WTC11 (cell line): Measurements from ENCODE around the gene FGF11. TPM values are rescaled to one million over a fixed set of nuclear protein-coding genes. Genes with fewer than 3 reads are reported as not detected.

Experiments
- CREB1 ChIP-seq: sonication (generic); formaldehyde crosslinking; IDR thresholded peaks from 2 replicates; pipeline ENCODE4 v1.8.0; 2023; ENCODE audit warnings: mild to moderate bottlenecking, missing genetic modification reagents
- EMX1 ChIP-seq: fragments of 250-450 bp; sonication (Bioruptor Pico); IDR thresholded peaks from 2 replicates; pipeline ENCODE4 v1.8.0; 2021; ENCODE audit warnings: mild to moderate bottlenecking
- ESRRA ChIP-seq: sonication (generic); formaldehyde crosslinking; IDR thresholded peaks from 2 replicates; pipeline ENCODE4 v1.8.1; 2022; ENCODE audit warnings: mild to moderate bottlenecking, missing genetic modification reagents, borderline replicate concordance
- ETV6 ChIP-seq: sonication (generic); formaldehyde crosslinking; IDR thresholded peaks from 2 replicates; pipeline ENCODE4 v1.8.1; 2022; ENCODE audit warnings: mild to moderate bottlenecking, missing genetic modification reagents
- FOXJ3 ChIP-seq: sonication (generic); formaldehyde crosslinking; IDR thresholded peaks from 2 replicates; pipeline ENCODE4 v1.9.0; 2021; ENCODE audit warnings: missing genetic modification reagents, mild to moderate bottlenecking, borderline replicate concordance
- GABPB1 ChIP-seq: sonication (generic); formaldehyde crosslinking; IDR thresholded peaks from 2 replicates; pipeline ENCODE4 v1.8.1; 2023; ENCODE audit warnings: mild to moderate bottlenecking, missing genetic modification reagents
- GRHL2 ChIP-seq: fragments of 250-450 bp; sonication (Bioruptor Pico); IDR thresholded peaks from 2 replicates; pipeline ENCODE4 v1.8.0; 2022; ENCODE audit warnings: mild to moderate bottlenecking, moderate library complexity; ENCODE audit not compliant: insufficient replicate concordance, severe bottlenecking
- NFATC4 ChIP-seq: fragments of 250-450 bp; sonication (Bioruptor Pico); IDR thresholded peaks from 2 replicates; pipeline ENCODE4 v1.9.0; 2021; ENCODE audit warnings: mild to moderate bottlenecking
- NFE2L1 ChIP-seq: sonication (generic); formaldehyde crosslinking; IDR thresholded peaks from 2 replicates; pipeline ENCODE4 v1.8.1; 2023; ENCODE audit warnings: missing genetic modification reagents
- TCF7 ChIP-seq: sonication (generic); formaldehyde crosslinking; IDR thresholded peaks from 2 replicates; pipeline ENCODE4 v1.8.0; 2022; ENCODE audit warnings: mild to moderate bottlenecking, low read depth, missing genetic modification reagents, moderate library complexity
- ZBTB21 ChIP-seq: sonication (generic); formaldehyde crosslinking; IDR thresholded peaks from 2 replicates; pipeline ENCODE4 v1.8.1; 2023; ENCODE audit warnings: mild to moderate bottlenecking, missing genetic modification reagents, borderline replicate concordance
- ZNF121 ChIP-seq: sonication (generic); formaldehyde crosslinking; IDR thresholded peaks from 2 replicates; pipeline ENCODE4 v1.8.0; 2023; ENCODE audit warnings: missing genetic modification reagents
- ZNF138 ChIP-seq: sonication (generic); formaldehyde crosslinking; conservative IDR thresholded peaks from 2 replicates; pipeline ENCODE4 v1.8.1; 2022; ENCODE audit warnings: mild to moderate bottlenecking, moderate library complexity, missing genetic modification reagents
- ZNF219 ChIP-seq: sonication (generic); formaldehyde crosslinking; IDR thresholded peaks from 2 replicates; pipeline ENCODE4 v1.8.0; 2023; ENCODE audit warnings: missing genetic modification reagents, mild to moderate bottlenecking, borderline replicate concordance
- ZNF232 ChIP-seq: sonication (generic); formaldehyde crosslinking; IDR thresholded peaks from 2 replicates; pipeline ENCODE4 v1.8.0; 2022; ENCODE audit warnings: mild to moderate bottlenecking, missing genetic modification reagents
- ZNF671 ChIP-seq: fragments of 250-450 bp; sonication (Bioruptor Pico); IDR thresholded peaks from 2 replicates; pipeline ENCODE4 v1.8.0; 2021; ENCODE audit warnings: mild to moderate bottlenecking
- total RNA-seq: library from RNA; stranded (reverse); gene quantifications from 3 replicates; pipeline ENCODE4 v1.2.3, GENCODE V29; 2021
- TF ChIP-seq, protein P1 (sequence below): sonication (generic); formaldehyde crosslinking; IDR thresholded peaks from 2 replicates; pipeline ENCODE4 v1.8.1; 2023; ENCODE audit warnings: mild to moderate bottlenecking, missing genetic modification reagents, moderate library complexity
- TF ChIP-seq, protein P2 (sequence below): sonication (generic); formaldehyde crosslinking; IDR thresholded peaks from 2 replicates; pipeline ENCODE4 v1.8.1; 2022; ENCODE audit warnings: missing genetic modification reagents, borderline replicate concordance
- TF ChIP-seq, protein P3 (sequence below): fragments of 250-450 bp; sonication (Bioruptor Pico); IDR thresholded peaks from 2 replicates; pipeline ENCODE4 v1.9.0; 2021; ENCODE audit warnings: mild to moderate bottlenecking, borderline replicate concordance
- TF ChIP-seq, protein P4 (sequence below): sonication (generic); formaldehyde crosslinking; IDR thresholded peaks from 2 replicates; pipeline ENCODE4 v1.8.1; 2023; ENCODE audit warnings: mild to moderate bottlenecking, missing genetic modification reagents, moderate library complexity
- TF ChIP-seq, protein P5 (sequence below): sonication (generic); formaldehyde crosslinking; conservative IDR thresholded peaks from 2 replicates; pipeline ENCODE4 v1.8.1; 2022; ENCODE audit warnings: mild to moderate bottlenecking, missing genetic modification reagents
- TF ChIP-seq, protein P6 (sequence below): fragments of 250-450 bp; sonication (Bioruptor Pico); conservative IDR thresholded peaks from 2 replicates; pipeline ENCODE4 v1.9.0; 2021; ENCODE audit warnings: mild to moderate bottlenecking
- TF ChIP-seq, protein P7 (sequence below): sonication (generic); formaldehyde crosslinking; IDR thresholded peaks from 2 replicates; pipeline ENCODE4 v1.8.0; 2022; ENCODE audit warnings: mild to moderate bottlenecking, missing genetic modification reagents

Gene FGF11
- total RNA-seq, 1 experiment from 2014 or later = 19.8 TPM

DNA sequence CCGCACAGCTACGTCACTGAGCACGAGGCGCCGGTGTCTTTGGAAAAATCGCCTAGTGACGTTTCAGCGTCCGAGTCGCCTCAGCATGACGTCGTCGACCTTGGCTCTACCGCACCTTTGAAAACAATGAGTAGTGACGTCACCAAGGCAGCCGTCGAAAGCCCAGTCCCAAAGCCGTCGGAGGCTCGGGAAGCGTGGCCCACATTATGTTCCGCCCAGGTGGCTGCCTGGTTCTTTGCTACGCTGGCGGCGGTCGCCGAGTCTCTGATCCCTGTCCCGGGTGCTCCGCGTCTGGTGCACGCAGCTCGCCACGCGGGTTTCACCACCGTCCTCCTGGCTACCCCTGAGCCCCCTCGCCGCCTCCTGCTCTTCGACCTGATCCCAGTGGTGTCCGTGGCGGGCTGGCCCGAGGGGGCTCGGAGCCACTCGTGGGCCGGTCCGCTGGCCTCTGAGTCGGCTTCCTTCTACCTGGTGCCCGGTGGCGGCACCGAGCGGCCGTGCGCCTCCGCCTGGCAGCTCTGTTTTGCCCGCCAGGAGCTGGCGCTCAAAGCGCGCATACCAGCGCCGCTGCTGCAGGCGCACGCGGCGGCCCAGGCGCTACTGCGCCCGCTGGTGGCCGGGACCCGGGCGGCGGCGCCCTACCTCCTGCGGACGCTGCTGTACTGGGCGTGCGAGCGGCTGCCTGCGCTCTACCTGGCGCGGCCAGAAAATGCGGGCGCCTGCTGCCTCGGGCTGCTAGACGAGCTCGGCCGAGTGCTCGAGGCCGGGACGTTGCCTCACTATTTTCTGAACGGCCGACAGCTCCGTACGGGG is 2.5 kb upstream of the FGF11 start (continued):
- TF ChIP-seq, protein P1, sequence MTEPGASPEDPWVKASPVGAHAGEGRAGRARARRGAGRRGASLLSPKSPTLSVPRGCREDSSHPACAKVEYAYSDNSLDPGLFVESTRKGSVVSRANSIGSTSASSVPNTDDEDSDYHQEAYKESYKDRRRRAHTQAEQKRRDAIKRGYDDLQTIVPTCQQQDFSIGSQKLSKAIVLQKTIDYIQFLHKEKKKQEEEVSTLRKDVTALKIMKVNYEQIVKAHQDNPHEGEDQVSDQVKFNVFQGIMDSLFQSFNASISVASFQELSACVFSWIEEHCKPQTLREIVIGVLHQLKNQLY = 0 out of 2 replicates have a peak, but pooled peaks have one; percentile 64
- TF ChIP-seq, protein P2, sequence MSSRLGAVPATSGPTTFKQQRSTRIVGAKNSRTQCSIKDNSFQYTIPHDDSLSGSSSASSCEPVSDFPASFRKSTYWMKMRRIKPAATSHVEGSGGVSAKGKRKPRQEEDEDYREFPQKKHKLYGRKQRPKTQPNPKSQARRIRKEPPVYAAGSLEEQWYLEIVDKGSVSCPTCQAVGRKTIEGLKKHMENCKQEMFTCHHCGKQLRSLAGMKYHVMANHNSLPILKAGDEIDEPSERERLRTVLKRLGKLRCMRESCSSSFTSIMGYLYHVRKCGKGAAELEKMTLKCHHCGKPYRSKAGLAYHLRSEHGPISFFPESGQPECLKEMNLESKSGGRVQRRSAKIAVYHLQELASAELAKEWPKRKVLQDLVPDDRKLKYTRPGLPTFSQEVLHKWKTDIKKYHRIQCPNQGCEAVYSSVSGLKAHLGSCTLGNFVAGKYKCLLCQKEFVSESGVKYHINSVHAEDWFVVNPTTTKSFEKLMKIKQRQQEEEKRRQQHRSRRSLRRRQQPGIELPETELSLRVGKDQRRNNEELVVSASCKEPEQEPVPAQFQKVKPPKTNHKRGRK (CRISPR knock-in tag) = 0 out of 2 replicates have a peak, but pooled peaks have one; percentile 24
- peak; percentile 85 for TF ChIP-seq ETV6 (CRISPR knock-in tag)
- TF ChIP-seq ZNF232 = peak; percentile 95; the same call in 1 of the 2 replicates
- no peak for TF ChIP-seq EMX1 (CRISPR knock-in tag)
- TF ChIP-seq ESRRA (CRISPR knock-in tag) = no peak
- TF ChIP-seq ZNF671 (CRISPR knock-in tag) = no peak
- TF ChIP-seq, protein P3, sequence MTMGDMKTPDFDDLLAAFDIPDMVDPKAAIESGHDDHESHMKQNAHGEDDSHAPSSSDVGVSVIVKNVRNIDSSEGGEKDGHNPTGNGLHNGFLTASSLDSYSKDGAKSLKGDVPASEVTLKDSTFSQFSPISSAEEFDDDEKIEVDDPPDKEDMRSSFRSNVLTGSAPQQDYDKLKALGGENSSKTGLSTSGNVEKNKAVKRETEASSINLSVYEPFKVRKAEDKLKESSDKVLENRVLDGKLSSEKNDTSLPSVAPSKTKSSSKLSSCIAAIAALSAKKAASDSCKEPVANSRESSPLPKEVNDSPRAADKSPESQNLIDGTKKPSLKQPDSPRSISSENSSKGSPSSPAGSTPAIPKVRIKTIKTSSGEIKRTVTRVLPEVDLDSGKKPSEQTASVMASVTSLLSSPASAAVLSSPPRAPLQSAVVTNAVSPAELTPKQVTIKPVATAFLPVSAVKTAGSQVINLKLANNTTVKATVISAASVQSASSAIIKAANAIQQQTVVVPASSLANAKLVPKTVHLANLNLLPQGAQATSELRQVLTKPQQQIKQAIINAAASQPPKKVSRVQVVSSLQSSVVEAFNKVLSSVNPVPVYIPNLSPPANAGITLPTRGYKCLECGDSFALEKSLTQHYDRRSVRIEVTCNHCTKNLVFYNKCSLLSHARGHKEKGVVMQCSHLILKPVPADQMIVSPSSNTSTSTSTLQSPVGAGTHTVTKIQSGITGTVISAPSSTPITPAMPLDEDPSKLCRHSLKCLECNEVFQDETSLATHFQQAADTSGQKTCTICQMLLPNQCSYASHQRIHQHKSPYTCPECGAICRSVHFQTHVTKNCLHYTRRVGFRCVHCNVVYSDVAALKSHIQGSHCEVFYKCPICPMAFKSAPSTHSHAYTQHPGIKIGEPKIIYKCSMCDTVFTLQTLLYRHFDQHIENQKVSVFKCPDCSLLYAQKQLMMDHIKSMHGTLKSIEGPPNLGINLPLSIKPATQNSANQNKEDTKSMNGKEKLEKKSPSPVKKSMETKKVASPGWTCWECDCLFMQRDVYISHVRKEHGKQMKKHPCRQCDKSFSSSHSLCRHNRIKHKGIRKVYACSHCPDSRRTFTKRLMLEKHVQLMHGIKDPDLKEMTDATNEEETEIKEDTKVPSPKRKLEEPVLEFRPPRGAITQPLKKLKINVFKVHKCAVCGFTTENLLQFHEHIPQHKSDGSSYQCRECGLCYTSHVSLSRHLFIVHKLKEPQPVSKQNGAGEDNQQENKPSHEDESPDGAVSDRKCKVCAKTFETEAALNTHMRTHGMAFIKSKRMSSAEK (CRISPR knock-in tag) = no peak
- TF ChIP-seq GRHL2 (CRISPR knock-in tag) = no peak
- no peak for TF ChIP-seq NFATC4 (CRISPR knock-in tag)
- TF ChIP-seq, protein P4, sequence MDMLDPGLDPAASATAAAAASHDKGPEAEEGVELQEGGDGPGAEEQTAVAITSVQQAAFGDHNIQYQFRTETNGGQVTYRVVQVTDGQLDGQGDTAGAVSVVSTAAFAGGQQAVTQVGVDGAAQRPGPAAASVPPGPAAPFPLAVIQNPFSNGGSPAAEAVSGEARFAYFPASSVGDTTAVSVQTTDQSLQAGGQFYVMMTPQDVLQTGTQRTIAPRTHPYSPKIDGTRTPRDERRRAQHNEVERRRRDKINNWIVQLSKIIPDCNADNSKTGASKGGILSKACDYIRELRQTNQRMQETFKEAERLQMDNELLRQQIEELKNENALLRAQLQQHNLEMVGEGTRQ (CRISPR knock-in tag) = no peak; the same call in 1 of the 2 replicates
- TF ChIP-seq FOXJ3 (CRISPR knock-in tag) = no peak
- TF ChIP-seq, protein P5, sequence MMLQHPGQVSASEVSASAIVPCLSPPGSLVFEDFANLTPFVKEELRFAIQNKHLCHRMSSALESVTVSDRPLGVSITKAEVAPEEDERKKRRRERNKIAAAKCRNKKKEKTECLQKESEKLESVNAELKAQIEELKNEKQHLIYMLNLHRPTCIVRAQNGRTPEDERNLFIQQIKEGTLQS = no peak
- no peak for TF ChIP-seq GABPB1 (CRISPR knock-in tag)
- TF ChIP-seq CREB1 (CRISPR knock-in tag) = no peak
- no peak for TF ChIP-seq ZNF121 (CRISPR knock-in tag)
- peak; percentile 99 for TF ChIP-seq ZBTB21 (CRISPR knock-in tag)
- TF ChIP-seq, protein P6, sequence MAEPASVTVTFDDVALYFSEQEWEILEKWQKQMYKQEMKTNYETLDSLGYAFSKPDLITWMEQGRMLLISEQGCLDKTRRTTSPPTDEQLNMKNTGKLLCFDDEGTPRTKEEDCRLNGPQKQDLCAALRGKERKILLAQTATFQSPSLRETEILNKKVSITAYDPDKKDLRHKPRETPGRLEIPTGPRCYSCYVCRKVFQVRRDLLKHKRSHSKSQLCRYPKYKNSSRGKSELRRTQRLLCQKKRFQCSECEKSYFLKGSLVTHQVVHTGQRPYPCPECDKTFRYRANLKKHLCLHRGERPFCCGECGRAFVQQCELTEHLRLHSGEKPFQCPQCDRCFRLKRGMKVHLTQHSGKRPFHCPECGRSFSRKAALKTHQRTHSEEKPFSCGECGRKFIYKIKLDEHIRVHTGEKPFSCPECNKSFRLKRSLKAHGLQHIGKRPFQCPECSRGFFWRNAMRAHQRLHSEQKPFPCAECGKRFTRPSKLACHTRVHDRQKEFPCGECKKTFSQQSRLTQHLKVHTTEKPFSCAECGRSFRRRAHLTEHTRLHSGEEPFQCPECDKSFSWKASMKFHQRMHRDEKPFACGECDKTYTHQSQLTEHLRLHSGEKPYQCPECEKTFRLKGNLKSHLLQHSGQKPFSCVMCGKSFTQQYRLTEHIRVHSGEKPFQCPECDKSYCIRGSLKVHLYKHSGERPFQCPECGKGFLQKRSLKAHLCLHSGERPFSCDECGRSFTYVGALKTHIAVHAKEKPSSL (CRISPR knock-in tag) = no peak
- no peak for TF ChIP-seq ZNF219
- TF ChIP-seq NFE2L1 (CRISPR knock-in tag) = 0 out of 2 replicates have a peak, but pooled peaks have one; percentile 74
- TF ChIP-seq TCF7 (CRISPR knock-in tag) = no peak
- TF ChIP-seq ZNF138 (CRISPR knock-in tag) = peak; percentile 31; the same call in 1 of the 2 replicates
- TF ChIP-seq, protein P7, sequence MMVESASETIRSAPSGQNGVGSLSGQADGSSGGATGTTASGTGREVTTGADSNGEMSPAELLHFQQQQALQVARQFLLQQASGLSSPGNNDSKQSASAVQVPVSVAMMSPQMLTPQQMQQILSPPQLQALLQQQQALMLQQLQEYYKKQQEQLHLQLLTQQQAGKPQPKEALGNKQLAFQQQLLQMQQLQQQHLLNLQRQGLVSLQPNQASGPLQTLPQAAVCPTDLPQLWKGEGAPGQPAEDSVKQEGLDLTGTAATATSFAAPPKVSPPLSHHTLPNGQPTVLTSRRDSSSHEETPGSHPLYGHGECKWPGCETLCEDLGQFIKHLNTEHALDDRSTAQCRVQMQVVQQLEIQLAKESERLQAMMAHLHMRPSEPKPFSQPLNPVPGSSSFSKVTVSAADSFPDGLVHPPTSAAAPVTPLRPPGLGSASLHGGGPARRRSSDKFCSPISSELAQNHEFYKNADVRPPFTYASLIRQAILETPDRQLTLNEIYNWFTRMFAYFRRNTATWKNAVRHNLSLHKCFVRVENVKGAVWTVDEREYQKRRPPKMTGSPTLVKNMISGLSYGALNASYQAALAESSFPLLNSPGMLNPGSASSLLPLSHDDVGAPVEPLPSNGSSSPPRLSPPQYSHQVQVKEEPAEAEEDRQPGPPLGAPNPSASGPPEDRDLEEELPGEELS = peak; percentile 77
